C1 segment of cervical spinal cord (tissue), 14 donors: ENCODE measurements around the gene GALNT7.

Experiments used
- DNase-seq, 14 donors: peaks; one replicate each; lab custom pipeline; 2025; lab: John Stamatoyannopoulos, UW

The GALNT7 gene

GRCh38 chr4:173343832-173344397, 175.3 kb downstream of the GALNT7 start:
- DNase-seq = no peak

GRCh38 chr4:173345648-173346047, 177.0 kb downstream of the GALNT7 start:
- no peak for DNase-seq

GRCh38 chr4:173346074-173346473, 177.5 kb downstream of the GALNT7 start:
- DNase-seq = no peak

GRCh38 chr4:173347467-173347866, 178.9 kb downstream of the GALNT7 start:
- DNase-seq = no peak

- no peak for DNase-seq
Measured at GRCh38 chr4:173357939-173358338, 189.3 kb downstream of the GALNT7 start.

GRCh38 chr4:173360587-173361221, 192.1 kb downstream of the GALNT7 start:
- no peak for DNase-seq

GRCh38 chr4:173362666-173363065, 194.1 kb downstream of the GALNT7 start:
- DNase-seq = peak in 1 of 14 donors; percentile 42

- no peak for DNase-seq
Measured at GRCh38 chr4:173365359-173365996, 196.9 kb downstream of the GALNT7 start.

GRCh38 chr4:173367285-173367684, 198.7 kb downstream of the GALNT7 start:
- peak in 1 of 14 donors; percentile 15 for DNase-seq

GRCh38 chr4:173367946-173368345, 199.3 kb downstream of the GALNT7 start:
- DNase-seq = no peak

GRCh38 chr4:173370130-173370476, 201.5 kb downstream of the GALNT7 start:
- peak in 7 of 14 donors; percentile 63 to 86 (median 80) for DNase-seq

GRCh38 chr4:173370477-173371291, 202.1 kb downstream of the GALNT7 start, which contains the start of gene SAP30:
Gene SAP30, plus strand, starts transcription at chr4:173370954. Its CDS starts 229 bp downstream, at chr4:173371183.
- peak; percentile 91 to 99 (median 98) for DNase-seq

- peak in 13 of 14 donors; percentile 40 to 86 (median 78) for DNase-seq
Measured at GRCh38 chr4:173371292-173372192, 202.9 kb downstream of the GALNT7 start.
